GM12873 (cell line): ENCODE data around the gene SCAMP1.

ENCODE experiments used
- TF ChIP-seq, protein P1 (sequence below): IDR thresholded peaks from 2 replicates; pipeline ENCODE4 v1.5.1; 2012; ENCODE audit warnings: low read depth, mild to moderate bottlenecking, moderate library complexity, low read length, control low read depth; ENCODE audit not compliant: insufficient read depth; ENCODE audit errors: missing control alignments

Gene SCAMP1

DNA sequence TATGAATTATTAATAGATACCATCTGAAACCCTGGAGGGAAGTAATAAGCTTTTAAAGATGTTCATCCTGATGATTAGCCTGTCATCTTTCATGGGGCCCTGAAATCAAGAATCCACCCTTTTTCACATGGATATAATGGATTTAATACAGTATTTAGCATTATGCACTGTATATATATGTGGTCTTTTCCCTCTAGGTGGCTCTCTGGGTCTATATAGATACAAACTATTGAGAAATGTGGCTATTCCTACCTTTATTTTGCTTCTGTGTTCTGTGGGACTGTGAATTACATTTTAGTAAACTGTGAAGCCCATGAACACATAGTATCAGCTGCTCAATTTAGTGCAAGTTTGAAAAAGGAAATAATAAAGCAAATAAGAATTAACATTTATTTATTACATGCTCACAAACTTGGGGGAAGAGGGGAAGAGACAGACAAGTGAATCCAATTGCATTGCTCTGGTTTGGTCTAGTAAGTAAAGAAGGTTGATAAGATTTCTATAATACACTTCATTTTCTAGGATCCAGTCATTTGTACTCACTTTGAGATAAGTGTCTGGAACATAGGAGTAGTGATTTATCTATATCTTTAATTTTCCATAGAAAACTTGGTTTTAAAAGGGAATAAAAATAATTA is 112.2 kb downstream of the SCAMP1 start:
- TF ChIP-seq, protein P1, sequence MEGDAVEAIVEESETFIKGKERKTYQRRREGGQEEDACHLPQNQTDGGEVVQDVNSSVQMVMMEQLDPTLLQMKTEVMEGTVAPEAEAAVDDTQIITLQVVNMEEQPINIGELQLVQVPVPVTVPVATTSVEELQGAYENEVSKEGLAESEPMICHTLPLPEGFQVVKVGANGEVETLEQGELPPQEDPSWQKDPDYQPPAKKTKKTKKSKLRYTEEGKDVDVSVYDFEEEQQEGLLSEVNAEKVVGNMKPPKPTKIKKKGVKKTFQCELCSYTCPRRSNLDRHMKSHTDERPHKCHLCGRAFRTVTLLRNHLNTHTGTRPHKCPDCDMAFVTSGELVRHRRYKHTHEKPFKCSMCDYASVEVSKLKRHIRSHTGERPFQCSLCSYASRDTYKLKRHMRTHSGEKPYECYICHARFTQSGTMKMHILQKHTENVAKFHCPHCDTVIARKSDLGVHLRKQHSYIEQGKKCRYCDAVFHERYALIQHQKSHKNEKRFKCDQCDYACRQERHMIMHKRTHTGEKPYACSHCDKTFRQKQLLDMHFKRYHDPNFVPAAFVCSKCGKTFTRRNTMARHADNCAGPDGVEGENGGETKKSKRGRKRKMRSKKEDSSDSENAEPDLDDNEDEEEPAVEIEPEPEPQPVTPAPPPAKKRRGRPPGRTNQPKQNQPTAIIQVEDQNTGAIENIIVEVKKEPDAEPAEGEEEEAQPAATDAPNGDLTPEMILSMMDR = peak; percentile 9

DNA sequence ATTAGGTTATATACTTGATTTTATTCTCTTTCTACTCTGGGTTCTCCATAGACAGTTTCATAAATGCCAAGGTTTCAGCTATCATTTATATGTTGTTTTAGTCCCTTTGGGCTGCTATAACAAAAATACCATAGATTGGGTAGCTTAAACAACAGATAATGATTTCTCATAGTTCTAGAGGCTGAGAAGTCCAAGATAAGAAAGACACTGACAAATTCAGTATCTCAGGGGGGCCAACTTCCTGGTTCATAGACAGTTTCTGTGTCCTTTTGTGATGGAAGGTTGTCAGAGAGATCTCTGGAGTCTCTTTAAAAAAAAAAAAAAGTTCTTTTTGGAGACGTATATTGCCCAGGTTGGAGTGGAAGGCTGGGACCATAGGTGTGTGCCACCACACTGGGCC is 113.3 kb downstream of the SCAMP1 start:
- TF ChIP-seq, protein P1 = no peak

DNA sequence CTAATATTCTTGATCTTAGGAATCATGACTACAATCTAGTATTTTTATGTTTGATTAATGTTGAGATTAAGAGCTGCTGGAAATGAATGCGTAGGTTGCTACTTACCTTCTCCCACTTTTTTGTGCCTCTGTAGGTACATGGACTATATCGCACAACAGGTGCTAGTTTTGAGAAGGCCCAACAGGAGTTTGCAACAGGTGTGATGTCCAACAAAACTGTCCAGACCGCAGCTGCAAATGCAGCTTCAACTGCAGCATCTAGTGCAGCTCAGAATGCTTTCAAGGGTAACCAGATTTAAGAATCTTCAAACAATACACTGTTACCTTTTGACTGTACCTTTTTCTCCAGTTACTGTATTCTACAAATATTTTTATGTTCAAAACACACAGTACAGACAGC is 115.0 kb downstream of the SCAMP1 start:
- TF ChIP-seq, protein P1 = no peak

DNA sequence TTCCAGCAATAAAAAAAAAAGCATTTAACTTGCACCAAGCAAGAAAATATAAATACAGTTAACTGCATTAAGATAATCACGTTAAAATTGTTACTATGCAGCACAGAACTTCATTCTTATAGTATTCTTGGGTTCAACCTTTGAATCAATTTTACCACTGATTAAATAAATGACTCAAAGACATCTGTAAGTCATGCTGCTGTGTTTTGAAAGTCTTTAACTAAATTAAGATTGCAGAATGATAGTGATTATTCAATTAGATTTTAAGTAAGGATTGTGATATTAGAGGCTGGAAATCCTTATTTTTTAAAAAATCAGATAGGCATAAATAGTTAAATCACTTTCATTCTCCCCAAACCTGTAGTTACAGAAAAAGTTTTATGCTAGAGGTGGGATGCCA is 116.4 kb downstream of the SCAMP1 start:
- TF ChIP-seq, protein P1 = no peak

DNA sequence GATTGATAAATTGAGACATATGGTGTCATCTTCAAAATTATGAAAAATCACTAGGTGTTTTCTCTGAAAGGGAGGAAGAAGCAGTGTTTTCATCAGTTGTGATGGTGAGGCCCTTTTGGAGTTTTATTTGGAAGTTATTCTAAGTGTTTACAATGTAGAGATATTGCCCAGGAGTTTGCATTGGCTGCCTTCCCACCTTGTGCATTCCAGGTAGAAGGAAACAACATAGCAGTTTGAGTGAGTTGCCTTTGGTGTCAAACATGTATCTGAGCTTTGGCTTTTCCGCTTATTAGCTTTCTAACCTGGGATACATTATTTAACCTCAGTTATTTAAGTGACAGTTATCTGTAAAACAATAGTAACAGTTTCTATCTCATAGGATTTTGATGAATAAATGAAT is 122.5 kb downstream of the SCAMP1 start:
- TF ChIP-seq, protein P1 = no peak

DNA sequence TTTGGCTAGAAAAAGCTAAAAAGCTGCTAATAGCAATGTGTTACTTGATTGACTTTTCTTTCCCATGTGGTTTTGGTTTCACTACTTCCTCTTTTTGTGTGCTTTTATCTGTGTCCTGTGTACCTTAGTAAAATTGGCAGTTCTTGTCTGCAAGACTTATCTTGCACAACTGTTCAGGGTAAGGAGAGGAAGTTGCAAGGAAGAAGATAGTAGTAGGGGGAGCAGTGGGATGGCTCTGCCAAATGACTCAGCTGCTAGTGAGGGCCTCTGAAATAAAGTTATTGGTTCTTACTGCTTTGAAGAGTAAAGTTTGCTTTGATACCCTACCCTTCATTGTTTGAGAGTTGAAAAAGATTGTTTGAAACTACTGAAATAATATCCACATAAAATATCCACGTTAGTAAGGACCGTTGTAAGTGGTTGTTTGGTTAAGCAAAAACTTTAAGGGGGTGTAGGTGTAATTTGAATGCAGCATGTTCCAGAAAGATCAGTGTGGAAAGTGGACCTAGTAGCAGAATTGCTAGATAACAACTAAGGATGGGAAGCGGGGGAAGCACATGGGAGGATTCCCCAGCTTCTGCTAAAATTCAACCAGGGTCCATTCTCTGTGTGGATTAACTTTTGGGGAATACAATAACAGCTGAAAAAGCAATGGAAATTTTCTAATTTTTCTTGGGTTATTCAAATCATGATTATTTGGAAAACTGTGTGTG is 123.5 kb downstream of the SCAMP1 start:
- TF ChIP-seq, protein P1 = no peak

DNA sequence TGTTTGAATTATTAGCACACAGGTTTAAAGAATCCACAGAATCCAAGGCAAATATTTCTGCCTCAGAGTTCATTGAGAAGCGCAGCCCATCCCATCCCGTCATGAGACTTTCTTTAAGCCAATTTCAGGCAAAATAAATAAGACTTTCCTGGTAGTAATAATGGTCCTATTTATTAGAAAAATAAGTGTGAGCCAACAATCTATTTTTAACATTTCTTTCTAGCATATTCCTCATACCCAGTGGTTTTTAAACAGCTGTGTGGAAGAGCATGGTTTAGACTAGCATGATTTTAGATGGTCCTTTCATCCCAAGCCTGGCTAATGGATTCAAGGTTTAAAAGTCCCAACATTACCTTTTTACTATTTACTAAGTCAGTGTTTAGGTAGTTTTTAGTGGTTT is 125.8 kb downstream of the SCAMP1 start:
- TF ChIP-seq, protein P1 = no peak
